Measurements from ENCODE around the gene SYNE3. TPM values are rescaled to one million over a fixed set of nuclear protein-coding genes. Genes with fewer than 3 reads are reported as not detected.

Gene SYNE3
- total RNA-seq, 6 experiments from 2014 or later: 14.8 to 20.4 (median 16.3) TPM

DNA sequence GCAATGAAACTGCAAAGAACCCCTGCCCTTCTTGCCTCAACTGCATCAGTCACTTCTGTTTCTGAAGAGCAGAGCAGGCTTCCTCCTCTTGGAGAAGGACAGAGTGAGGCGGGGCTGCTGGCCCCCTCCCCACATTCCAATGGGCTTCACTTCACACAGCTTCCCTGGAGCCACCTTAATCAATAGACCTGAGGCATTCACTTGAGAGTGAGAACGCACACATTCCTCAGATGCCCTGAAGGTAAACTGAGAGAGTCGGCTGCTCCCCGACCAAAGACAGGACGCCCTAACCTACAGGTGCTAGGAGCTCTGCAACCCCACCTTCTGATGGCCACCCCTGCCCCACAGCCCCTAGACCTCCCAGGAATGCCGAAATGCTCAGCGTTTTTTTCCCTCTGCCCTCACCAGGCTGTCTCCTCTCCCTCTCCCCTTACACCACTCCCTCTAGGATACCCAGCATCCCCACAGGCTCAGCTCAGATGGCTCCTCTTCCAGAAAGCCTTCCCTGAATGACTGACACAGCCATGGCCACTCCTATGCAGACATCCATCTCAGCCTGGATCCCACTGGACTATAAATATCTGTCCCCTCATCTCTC, 31.1 kb downstream of the SYNE3 start:
- TF ChIP-seq, protein P1, sequence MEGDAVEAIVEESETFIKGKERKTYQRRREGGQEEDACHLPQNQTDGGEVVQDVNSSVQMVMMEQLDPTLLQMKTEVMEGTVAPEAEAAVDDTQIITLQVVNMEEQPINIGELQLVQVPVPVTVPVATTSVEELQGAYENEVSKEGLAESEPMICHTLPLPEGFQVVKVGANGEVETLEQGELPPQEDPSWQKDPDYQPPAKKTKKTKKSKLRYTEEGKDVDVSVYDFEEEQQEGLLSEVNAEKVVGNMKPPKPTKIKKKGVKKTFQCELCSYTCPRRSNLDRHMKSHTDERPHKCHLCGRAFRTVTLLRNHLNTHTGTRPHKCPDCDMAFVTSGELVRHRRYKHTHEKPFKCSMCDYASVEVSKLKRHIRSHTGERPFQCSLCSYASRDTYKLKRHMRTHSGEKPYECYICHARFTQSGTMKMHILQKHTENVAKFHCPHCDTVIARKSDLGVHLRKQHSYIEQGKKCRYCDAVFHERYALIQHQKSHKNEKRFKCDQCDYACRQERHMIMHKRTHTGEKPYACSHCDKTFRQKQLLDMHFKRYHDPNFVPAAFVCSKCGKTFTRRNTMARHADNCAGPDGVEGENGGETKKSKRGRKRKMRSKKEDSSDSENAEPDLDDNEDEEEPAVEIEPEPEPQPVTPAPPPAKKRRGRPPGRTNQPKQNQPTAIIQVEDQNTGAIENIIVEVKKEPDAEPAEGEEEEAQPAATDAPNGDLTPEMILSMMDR (IDR thresholded peaks at IDR 0.05): no peak
- Mint-ChIP-seq H3K27me3 (ENCODE audit: insufficient read depth) (no peaks in the 10 kb centered on the region; the same call in 1 of the 2 replicates), H3K36me3 (ENCODE audit: low read depth) (peaks cover 1% of the 10 kb centered on the region; the same call in 1 of the 2 replicates), H3K27ac (peak overlapping the region; percentile 63), H3K4me3 (no peak overlapping the region), H3K9me3 (no peaks in the 10 kb centered on the region), H3K4me1 (ENCODE audit: low read depth) (peaks cover 67% of the 10 kb centered on the region)
- peak; percentile 15 for DNase-seq

DNA sequence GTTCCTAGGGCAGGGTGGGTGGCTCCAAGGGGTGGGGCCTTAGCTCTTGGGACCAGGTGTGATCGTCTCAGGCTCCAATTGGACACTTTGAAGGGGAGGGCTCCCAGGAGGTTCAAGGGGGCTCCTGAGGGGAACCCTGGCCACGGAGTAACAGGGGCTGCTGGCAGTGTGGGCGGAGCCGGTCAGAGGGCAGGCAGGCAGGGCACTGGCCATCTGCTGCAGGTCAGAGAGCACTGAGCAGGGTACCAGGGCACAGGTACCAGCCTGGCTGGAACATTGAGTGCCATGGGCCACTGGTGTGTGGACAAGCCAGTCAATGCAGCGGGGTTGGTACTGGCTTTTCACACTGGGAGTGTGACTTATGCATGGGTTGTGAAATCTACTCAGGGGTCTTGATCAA, 32.2 kb downstream of the SYNE3 start:
- Mint-ChIP-seq H3K27me3 (ENCODE audit: insufficient read depth) (no peaks in the 10 kb centered on the region; the same call in 1 of the 2 replicates), H3K4me3 (no peak overlapping the region), H3K9me3 (no peaks in the 10 kb centered on the region), H3K27ac (peak overlapping the region; percentile 93), H3K4me1 (ENCODE audit: low read depth) (peaks cover 73% of the 10 kb centered on the region), H3K36me3 (ENCODE audit: low read depth) (peaks cover 6% of the 10 kb centered on the region; the same call in 1 of the 2 replicates)
- no peak for DNase-seq
- TF ChIP-seq, protein P1 (IDR thresholded peaks at IDR 0.05): no peak

DNA sequence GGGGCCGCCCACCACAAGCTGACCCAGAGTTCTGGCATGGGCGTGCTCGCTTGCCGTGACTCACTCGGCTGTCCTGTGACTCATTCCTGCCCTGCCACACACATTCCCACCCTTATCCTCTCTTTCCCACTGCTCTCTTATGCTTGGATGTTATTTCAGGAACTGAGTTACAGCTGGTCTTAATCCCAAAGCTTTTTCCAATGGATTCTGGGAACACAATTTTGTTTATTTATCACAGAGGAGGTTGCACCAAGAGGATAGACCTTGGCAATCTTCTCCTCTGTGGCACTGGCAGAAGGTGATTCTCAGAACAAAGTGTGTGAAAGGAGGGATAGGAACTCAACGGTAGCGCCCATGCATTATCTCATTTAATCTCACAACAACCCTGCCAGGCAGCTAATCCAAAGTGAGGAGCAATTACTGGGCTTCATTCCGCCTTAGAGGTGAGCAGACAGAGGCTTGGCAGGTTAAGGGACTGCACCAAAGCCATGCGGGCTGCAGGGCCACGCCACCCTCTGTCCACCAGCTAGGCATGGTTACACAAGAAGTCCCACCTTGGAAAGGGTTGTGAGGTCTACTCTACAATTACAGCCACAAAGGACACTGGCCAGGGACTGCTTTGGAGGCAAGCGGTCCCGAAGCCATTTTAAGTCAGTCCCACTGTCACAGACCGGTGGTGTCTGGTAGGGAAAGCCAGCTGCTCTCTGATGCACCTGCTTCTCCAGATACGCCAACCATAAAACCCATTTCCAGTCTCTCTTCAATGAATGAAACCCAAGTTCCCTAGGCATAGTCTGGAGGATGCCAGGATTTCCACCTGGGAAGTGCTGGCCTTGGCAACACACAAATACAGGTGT, 32.9 kb downstream of the SYNE3 start:
- Mint-ChIP-seq H3K27me3 (ENCODE audit: insufficient read depth) (no peaks in the 10 kb centered on the region; the same call in 1 of the 2 replicates), H3K27ac (peak overlapping the region; percentile 93), H3K4me1 (ENCODE audit: low read depth) (peaks cover 66% of the 10 kb centered on the region), H3K9me3 (no peaks in the 10 kb centered on the region), H3K4me3 (peak overlapping the region; percentile 71), H3K36me3 (ENCODE audit: low read depth) (peaks cover 6% of the 10 kb centered on the region; the same call in 1 of the 2 replicates)
- TF ChIP-seq, protein P1 (IDR thresholded peaks at IDR 0.05): no peak
- peak; percentile 93 for DNase-seq

DNA sequence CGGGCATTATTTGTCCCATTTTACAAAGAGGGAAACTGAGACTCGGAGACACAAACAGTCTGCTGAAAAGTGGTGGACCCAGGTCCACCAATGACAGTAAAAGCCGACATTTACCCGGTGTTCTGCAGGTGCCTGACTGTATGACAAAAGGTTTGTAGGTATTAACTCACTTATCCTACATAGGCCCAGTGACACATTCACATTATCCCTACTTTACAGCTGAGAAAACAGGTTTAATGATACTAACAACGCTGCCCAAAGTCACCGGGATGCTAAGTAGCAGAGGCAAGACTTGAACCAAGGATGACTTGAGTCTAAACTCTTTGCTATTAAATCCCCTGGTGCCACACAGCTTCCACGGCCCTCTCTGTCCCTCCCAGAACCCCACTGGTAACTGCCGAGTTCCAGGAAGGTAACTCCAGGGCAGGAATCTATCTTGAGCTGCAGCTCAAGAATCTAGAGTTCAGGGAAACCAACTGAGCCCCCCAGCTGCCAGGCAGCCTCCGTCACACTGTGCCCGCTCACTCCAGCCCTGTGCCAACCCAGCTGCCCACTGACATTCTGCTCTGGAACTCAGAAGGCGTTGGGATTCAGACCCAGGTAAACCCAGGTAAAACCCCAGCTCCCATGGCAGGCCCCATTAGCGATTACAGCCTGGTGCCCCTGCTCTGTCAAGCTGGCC, 33.7 kb downstream of the SYNE3 start:
- Mint-ChIP-seq H3K9me3 (no peaks in the 10 kb centered on the region), H3K4me3 (peak overlapping the region; percentile 71), H3K27ac (peak overlapping the region; percentile 93), H3K4me1 (ENCODE audit: low read depth) (peaks cover 68% of the 10 kb centered on the region), H3K27me3 (ENCODE audit: insufficient read depth) (no peaks in the 10 kb centered on the region; the same call in 1 of the 2 replicates), H3K36me3 (ENCODE audit: low read depth) (peaks cover 6% of the 10 kb centered on the region; the same call in 1 of the 2 replicates)
- TF ChIP-seq, protein P1 (IDR thresholded peaks at IDR 0.05): no peak
- DNase-seq: no peak

DNA sequence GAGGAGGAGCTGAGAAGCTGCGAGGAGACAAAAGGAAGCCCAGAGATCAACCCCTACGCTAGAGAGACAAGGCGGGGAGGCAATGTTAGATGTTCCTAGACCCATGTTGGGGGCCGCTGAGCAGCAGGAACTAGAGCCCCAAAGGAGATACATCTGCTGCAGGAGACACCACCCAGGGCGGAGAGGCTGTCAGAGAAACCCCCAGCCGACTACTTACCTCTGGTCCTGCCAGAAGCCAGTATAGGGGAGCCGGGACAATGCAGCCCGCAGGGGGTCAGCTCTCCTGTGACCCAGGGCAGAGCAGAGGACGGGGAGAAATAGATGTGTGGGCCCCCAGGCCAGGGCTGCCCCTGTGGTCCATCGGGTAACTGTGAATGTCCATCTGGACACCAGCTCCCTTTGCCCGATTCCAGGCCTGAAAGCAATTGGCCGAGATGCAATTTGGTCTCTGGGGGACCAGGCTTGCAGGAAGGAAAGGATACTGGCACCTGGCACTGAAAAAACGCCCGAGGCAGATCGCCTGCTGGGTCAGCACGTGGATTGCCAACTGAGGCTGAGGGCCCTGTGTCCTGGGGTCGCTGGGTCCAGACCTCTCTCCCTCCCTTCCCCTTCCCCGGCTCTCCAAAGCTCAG, 34.9 kb downstream of the SYNE3 start:
- peak overlapping the region; percentile 94 for H3K27ac Mint-ChIP-seq
- peaks cover 11% of the 10 kb centered on the region; the same call in 1 of the 2 replicates for H3K36me3 Mint-ChIP-seq (ENCODE audit: low read depth)
- no peak for DNase-seq
- TF ChIP-seq, protein P1 (IDR thresholded peaks at IDR 0.05): no peak
- H3K9me3 Mint-ChIP-seq: no peaks in the 10 kb centered on the region
- no peaks in the 10 kb centered on the region; the same call in 1 of the 2 replicates for H3K27me3 Mint-ChIP-seq (ENCODE audit: insufficient read depth)
- H3K4me3 Mint-ChIP-seq: no peak overlapping the region
- peaks cover 72% of the 10 kb centered on the region for H3K4me1 Mint-ChIP-seq (ENCODE audit: low read depth)

Measured in HFFc6 (cell line).